Posterior vena cava (tissue), 2 donors: Measurements from ENCODE around the gene AIG1. TPM values are rescaled to one million over a fixed set of nuclear protein-coding genes. Genes with fewer than 3 reads are reported as not detected.
"Not testable (repeated sequence)": the region's sequence is repeated elsewhere in the genome, so short reads cannot be mapped to it uniquely, and the experiment has no call there.

Experiments
- DNase-seq: peaks from one replicate; pipeline ENCODE4 v3.0.0-alpha.2; 2020; ENCODE audit warnings: low spot score
- intact Hi-C, 2 donors: fragments of 100-400 bp; cut with DNase I; formaldehyde crosslinking; loops; one replicate each; pipeline versions ENCODE4 v1.14.1 to v1.14.2; 2022 to 2023
- total RNA-seq, 2 donors: library from RNA; stranded (reverse); fragmentation: NEBNext Ultra II Directional; extraction: Animal tissue kit (Norgen Biotek cat#: 25700); gene quantifications; one replicate each; pipeline ENCODE4 v1.2.1, GENCODE V29; 2021
- donor health status: DM: yes; HTN: yes; CAD: no.
- donor health status: DM: yes; HTN: yes; CAD: no.

Gene AIG1
- total RNA-seq, 2 donors from 2014 or later: 25.8 to 32.7 TPM

DNA sequence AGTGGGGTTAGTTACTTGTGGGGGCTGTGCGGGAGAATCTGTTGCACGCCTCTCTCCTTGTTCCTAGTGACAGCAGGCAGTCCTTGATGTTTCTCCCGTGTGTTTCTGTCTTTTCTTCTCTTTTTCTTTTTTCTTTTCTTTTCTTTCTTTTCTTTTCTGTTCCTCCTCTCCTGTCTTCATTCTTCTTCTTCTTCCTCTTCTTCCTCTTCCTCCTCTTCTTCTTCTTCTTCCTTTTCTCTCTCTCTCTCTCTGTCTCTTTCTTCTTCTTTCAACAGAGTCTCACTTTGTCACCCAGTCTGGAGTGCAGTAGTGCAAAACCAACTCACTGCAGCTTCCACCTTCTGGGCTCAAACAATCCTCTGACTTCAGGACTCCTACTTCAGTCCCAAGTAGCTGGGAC, 6.8 kb upstream of the AIG1 start:
- intact Hi-C loops: no loop called here
- DNase-seq: no peak

DNA sequence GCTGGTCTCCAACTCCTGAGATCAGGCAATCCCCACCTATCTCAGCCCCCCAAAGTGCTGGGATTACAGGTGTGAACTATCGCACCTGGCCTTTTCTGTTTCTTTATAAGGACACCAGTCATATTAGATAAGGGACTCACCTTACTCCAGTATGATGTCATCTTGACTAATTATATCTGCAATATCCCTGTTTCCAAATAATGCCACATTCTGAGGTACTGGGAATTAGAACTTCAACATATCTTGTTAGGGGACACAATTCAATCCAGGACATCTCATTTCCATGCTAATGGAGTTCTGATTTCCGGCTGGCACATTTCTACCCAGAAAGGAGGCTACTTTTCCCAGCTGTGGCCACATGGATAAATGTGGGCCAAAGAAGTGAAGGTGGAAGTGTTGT, 6.4 kb upstream of the AIG1 start:
- DNase-seq: no peak
- intact Hi-C loops: no loop called here

DNA sequence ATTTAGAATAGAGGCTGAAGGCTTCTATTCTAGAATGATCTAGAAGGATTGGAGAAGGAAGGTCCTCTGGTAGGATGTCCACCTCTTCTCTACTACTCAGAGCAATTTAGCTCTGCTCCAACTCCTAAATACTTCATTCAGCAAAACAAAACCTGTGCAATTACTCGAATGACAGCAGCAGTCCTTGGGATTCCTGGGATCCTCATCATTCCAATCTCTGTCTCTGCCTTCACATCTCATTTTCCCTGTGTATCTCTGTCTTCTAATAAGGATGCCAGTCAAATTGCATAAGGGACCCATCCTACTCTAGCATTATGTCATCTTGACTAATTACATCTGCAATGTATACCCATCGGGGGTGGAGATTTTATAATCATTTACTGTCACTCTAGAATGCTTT, 5.5 kb upstream of the AIG1 start:
- no peak for DNase-seq
- intact Hi-C loops: no loop called here

DNA sequence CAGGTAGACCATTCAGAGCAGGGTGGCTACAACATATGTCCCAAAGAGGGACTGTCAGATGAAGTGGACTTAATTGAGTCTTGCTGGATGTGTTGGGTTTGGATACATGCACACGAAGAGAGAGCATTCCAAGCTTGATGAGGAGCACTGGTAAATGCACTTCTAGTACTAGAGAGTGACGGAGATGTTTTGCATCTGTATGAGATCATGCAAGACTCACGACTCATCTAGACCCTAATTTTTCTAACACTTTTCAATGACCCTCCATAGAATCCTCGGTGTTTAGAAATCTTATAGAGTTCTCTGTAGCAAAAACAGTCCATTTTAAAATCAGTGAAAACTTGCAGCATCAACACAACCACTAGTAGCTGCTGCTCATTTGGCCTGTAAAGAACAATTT, 4.8 kb upstream of the AIG1 start:
- intact Hi-C loops: no loop called here
- no peak for DNase-seq

DNA sequence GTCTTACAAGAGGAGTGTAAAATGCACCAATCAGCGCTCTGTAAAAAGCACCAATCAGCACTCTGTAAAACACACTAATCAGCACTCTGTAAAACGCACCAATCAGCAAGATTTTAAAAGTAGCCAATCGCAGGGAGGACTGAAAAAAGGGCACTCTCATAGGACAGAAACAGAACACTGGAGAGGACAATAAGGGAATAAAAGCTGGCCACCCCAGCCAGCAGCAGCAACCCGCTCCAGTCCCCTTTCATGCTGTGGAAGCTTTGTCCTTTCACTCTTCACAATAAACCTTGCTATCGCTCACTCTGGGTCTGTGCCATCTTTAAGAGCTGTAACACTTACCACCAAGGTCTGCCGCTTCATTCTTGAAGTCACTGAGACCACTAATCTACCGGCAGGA, 1.7 kb upstream of the AIG1 start:
- intact Hi-C loops: no loop called here
- no peak for DNase-seq

DNA sequence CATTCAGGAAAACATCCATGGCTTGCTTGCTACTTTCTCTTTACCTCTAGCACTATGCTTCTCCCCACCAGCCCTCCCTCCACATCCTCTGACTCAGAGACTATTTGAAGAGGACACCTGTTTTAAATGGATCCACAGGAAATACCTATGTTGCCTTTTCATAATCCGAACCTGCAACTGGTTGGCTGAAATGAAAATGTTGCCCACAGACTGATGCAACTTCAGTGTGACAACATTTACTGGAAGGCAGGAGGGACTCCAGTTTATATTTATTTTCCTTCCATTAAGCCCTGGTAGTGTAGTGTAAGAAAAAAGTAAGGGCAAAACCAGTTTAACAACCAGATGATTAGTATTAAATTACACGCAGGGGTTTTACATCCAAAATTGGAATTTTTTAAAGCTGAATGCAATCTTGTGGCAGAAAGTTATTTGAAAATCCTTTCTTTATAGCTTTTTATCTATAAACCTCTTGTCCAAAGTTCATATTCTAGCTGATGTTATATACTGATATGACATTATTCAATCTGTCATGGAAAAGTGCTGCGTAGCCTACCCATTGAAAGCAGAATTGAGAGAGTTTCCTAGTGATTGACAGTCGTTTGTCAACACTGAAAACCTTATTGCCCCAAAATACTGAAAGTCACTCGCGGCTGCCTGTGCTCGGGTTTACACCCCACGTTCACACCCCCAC, 881 bp upstream of the AIG1 start:
- no peak for DNase-seq

DNA sequence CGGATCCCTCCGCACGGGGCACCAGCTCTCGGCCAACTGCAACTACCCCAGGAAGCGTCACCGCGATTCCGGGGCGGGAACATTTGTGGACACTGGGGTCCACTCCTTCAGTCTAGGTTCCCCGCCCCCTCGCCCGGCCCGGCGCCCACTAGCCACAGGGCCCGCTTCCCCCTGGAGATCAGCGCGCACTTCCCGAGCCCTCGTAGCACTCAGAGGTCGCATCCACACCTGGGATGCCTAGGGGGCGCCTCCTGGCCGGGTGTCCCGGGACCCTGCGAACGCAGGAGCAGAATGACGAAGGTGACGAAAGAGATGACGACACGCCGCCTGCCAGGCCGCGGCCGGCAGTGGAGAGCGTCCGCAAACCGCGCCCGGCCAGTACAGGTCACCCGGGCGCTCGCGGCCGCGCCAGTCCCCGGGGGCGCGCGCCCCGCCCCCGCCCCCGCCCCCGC, 309 bp upstream of the AIG1 start:
- DNase-seq: peak; percentile 96
- intact Hi-C loops: no loop called here

More for the DNA sequence above, 881 bp upstream of the AIG1 start:
- intact Hi-C loops: no loop called here

DNA sequence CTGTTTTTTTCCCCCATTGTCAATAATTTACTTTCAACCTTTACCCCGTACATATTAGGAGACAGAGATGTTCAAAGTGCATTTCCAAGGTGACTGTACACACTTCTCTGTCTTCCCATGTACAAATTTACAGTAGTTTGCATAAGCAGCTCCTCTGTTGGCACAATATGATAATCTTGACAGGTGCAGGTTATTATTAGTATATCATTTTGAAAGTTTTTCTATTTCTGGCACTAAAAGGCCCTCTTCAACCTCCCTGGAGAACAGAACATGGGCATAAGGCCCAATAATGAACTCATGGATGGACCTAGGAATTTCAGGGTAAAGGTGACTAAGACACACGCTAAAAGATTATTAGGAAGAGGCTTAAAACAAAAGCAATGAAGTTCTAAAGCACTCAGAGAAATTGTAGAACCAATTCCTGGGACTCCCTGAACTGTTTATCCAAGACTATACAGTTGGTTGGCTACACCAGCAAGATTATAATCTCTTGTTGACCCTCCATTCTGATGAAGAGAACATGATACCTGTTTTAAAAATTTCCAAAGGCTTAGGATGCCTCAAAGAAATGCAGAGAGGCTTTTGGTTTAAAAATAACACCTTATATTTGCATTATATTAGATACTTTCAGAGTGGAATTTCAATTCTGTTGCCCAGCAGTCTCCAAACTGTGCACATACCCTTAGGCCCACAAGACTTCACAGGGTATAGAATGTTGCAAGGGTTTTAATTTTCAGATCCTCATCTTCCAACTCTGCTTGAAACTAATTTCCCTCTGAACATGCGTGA, 1.1 kb downstream of the AIG1 start:
- DNase-seq: no peak
- intact Hi-C loops: no loop called here

DNA sequence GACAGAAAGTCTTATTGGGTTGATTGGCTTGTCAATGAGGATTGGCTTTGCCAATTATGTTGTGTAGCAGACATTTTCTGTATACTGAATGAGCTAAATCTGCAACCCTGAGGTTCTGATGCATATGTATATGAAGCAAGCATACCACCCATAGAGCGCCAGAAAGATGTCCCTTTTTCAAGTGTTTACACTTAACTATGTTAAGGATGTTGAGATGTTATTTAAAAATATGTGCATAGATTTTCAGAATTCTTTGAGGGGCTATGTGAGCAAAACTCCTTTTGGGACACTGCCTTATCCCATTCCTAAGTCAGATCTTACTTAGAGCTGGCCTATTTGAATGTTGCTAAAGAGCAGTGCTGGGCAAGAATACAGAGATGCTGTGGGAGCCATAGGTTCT, 1.9 kb downstream of the AIG1 start:
- intact Hi-C loops: no loop called here
- DNase-seq: no peak

DNA sequence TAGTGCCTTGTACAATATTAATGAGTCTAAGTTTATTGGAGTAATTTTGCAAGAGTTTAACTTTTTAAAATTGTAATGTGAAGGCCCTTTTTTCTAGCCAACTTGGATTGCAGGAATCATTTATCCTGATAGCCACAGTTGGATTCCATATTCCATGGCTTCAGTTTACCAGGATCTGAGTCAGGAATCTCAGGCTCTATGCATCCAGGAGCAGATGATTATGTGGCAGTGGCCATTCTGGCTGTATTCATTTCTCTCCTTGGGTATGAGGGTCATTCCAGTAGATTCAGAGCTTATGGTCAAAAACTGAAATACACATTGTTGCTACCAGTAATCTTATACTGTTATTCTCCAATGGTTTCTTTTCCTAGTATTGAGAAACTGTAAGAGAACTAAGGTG, 2.9 kb downstream of the AIG1 start:
- no peak for DNase-seq
- intact Hi-C loops: no loop called here

DNA sequence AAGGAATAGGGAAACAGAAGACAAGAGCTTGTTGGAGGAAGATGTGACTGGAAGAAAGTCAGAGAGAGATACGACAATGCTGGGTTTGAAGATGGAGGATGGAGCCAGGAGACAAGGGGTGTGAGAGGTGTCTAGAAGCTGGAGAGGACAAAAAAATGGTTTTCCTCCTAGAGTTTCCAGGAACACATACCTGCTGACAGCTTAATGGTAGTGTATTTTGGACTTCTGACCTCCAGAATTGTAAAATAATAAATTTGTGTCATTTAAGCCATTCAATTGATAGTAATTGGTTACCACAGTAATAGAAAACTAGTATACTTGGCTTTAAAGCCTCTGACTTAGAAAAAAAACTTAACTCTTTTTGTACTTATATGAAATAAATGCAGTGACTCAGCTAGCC, 3.6 kb downstream of the AIG1 start:
- DNase-seq: no peak
- intact Hi-C loops: no loop called here

DNA sequence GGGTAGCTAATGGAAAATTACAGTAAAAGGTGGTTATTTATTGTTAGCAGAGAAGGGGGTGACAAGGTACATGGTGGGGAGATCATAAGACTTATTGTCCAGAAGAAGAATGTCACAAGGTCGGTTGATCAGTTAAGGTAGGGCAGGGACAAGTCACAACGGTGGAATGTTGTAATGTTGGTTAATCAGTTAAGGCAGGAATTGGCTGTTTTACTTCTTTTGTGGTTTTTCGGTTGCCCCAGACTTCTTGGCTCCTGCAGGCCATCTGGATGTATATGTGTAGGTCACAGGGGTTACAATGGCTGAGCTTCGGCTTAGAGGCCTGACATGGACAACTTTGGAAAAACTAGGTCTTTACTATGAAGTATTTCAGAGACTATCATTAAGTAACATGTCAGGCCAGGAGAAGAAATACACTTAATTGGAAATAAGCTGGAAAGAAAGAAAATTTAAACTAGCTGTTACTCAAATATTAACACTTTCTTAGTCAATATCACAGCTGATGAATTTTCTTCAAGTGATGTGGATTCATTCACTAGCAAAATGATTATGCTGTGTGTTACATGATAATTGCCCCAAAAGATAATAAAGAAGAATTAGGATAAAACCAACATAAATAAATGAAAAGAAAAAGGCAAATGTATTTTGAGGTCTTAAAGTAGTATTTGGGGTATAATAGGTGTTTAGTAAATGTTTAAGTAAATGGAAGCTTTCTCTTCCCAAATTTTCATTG, 4.4 kb downstream of the AIG1 start:
- intact Hi-C loops: no loop called here
- no peak for DNase-seq

DNA sequence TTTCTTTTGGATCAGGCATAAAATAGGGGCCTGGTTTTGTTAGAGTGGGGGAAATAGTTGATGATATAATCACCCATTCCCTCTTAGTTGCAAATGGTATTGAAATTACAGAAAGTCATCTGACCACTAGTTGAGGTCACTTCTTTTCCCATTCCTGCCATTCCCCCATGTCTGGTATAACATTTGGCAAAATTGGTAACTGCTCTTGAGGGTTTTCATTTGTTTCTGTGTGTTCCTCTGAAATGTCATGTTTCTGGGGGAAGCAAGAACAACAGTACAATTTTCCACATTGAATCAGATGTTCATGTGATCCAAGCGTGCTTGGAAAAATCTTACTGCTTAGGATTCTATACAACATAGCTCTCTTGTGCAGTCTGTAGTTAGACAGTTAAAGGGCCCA, 7.3 kb downstream of the AIG1 start:
- no peak for DNase-seq
- intact Hi-C loops: no loop called here

DNA sequence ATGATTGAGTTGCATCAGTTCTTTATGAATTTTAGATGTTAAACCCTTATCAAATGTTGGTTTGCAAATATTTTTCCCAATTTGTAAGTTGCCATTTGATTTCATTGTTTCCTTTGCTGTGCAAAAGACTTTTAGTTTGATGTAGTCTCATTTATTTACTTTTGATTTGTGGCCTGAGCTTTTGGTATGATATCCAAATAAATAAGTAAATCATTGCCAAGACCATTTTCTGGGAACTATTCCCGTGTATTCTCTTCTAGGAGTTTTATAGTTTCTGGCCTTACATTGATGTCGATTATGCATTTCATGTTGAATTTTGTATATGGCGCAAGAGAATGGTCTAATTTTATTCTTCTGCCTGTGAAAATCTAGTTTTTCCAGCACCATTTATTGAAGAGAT, 13.4 kb downstream of the AIG1 start:
- no peak for DNase-seq
- intact Hi-C loops: no loop called here

DNA sequence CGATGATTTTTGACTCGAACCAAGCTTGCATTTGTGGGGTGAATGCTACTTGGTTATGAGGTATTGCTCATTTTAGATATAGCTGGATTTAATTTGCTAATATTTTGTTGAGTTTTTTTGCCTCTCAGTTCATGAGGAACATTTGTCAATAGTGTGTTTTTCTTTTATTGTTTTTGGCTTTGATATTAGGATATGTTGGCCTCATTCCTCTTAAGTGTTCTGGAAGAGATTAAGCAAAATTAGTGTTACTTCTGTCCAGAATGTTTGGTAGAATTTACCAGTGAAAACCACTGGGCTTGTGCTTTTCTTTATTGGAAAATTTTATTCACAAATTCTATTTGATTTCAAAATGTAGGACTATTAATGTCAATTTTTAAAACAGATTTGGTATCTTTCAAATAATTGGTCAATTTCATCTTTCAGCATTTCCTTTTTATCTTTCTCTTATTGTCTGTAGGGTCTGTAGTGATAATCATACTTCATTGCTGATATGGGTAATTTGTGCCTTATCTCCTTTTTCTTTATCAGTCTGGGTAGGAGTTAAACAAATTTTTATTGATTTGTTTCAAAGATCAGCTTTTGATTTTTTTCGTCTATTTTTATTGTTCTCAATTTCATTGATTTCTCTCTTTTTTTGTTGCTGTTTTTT, 14.1 kb downstream of the AIG1 start:
- no peak for DNase-seq
- intact Hi-C loops: no loop called here

DNA sequence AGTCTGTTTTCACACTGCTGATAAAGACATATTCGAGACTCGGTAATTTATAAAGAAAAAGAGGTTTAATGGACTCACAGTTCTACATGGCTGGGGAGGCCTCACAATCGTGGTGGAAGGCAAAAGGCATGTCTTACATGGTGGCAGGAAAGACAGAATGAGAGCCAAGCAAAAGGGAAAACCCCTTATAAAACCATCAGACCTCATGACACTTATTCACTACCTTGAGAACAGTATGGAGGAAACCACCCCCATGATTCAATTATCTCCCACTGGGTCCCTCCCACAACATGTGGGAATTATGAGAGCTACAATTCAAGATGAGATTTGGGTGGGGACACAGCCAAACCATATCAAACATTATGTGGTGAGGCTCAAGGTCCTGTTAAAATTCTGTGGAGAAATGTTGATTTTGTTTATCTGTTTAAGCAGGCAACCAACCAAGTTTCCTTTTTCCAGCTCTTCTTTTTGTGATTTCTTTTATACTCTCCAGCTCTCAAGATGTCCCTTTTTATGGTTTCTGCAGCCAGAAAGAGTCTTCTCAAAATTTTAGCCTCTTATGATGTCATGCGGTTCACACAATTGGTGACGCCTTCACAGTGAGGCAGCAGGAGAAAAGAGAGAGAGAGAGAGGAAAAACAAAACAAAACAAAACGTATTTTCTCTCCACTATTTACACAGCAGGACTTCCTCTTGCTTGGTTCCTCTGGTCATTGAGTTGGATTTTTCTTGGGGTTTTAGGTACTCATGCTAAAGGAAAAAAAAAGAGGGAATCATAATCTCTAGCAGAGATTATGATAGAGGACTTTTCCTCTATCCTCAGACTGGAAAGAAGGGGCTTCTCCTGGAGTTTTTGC, 18.0 kb downstream of the AIG1 start:
- intact Hi-C loops: no loop called here
- DNase-seq: no peak

DNA sequence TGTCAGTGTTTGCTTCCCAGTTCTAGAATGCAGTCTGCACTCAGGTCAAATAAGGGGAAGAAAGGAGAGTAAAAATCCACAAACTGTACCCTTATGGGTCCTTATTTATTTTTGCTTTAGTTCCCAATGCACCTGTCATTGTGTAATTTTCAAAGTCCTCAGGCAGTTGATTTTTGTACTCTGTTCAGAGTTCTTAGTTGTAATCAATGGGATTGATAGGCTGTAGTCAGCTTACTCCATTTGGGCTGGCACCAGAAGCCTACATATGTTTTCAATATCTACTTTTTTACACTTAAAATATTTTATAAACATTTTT, 18.6 kb downstream of the AIG1 start:
- no peak for DNase-seq
- intact Hi-C loops: no loop called here

DNA sequence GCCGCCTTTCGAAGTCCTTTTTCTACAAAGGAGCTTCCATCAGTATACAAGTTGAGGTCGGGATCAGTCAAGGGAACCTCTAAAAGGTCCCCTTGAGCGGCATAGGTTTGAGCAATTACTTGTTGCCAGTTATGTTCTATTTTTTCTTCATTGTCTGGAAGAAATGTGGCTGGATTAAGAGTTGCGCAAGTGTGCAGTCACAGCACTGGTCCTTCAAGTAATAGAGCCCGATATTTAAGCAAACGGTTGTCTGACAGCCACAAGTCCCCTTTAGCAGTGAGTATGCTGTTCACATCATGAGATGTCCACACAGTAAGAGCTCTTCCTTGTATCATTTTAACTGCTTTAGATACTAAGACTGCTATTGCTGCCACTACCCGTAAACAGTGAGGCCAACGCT, 21.6 kb downstream of the AIG1 start:
- intact Hi-C loops, DNase-seq: not testable (repeated sequence)

DNA sequence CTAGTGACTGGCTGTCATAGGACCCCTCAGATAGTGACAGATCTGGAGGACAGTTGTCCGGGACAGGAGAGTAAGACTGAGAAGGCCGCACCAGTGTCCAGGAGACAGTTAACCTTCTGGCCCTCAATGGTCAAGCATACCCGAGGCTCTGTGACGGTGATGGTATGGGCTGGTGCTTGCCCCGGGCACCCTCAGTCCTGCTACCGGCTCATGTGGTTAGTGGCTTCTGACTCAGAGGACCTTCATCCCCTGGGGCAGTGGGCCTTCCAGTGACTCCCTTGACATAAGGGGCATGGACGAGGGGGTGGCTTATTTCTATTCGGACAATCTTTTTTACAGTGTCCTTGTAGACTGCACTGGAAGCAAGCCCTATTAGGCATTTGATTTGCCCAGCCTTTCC, 23.3 kb downstream of the AIG1 start:
- intact Hi-C loops, DNase-seq: not testable (repeated sequence)
